B cell (primary cell): Measurements from ENCODE around the gene IL1RAPL1.

Experiments
- CTCF ChIP-seq: fragments of 200-600 bp; IDR thresholded peaks from one replicate; pipeline ENCODE4 v1.8.0; 2022; ENCODE audit warnings: antibody characterized with exemption, mild to moderate bottlenecking
- EZH2 ChIP-seq: IDR thresholded peaks from 2 replicates; pipeline ENCODE4 v1.6.1; 2012; ENCODE audit warnings: borderline replicate concordance, low read depth, mild to moderate bottlenecking, moderate library complexity, low read length; ENCODE audit not compliant: insufficient read depth, poor library complexity, severe bottlenecking

- TF ChIP-seq EZH2 (no peak), CTCF (no peak)
These were observed 890.6 kb downstream of the IL1RAPL1 start for GRCh38 chrX:29477878-29478277.
